ENCODE results near the gene TESMIN. TPM values are rescaled to one million over a fixed set of nuclear protein-coding genes. Genes with fewer than 3 reads are reported as not detected.

Gene TESMIN
- total RNA-seq, 1 donor from 2014 or later: 1.1 TPM

GRCh38 chr11:68707527-68707926 lies 43.8 kb downstream of the TESMIN start:
- no peak overlapping the region for H3K27ac ChIP-seq (ENCODE audit: low read depth, low read length)
- no peaks in the 10 kb centered on the region for H3K36me3 ChIP-seq (ENCODE audit: insufficient read depth, low read length)
- Mint-ChIP-seq H3K27ac (ENCODE audit: unreplicated experiment) (no peak overlapping the region), H3K4me1 (ENCODE audit: low read depth, unreplicated experiment) (peaks cover 2% of the 10 kb centered on the region), H3K4me3 (ENCODE audit: unreplicated experiment) (no peak overlapping the region), H3K36me3 (ENCODE audit: low read depth, unreplicated experiment) (no peaks in the 10 kb centered on the region), H3K9me3 (ENCODE audit: unreplicated experiment) (no peaks in the 10 kb centered on the region), H3K27me3 (ENCODE audit: low read depth, unreplicated experiment) (peaks cover 30% of the 10 kb centered on the region)
- H3K9ac ChIP-seq (ENCODE audit: low read length): no peak overlapping the region
- H2AFZ ChIP-seq (ENCODE audit: low read depth, low read length): no peak overlapping the region
- no peaks in the 10 kb centered on the region for H4K20me1 ChIP-seq (ENCODE audit: insufficient read depth, low read length)
- H3K27me3 ChIP-seq (ENCODE audit: insufficient read depth, low read length): peaks cover 37% of the 10 kb centered on the region
- H3K9me3 ChIP-seq (ENCODE audit: insufficient read depth, low read depth, low read length): no peaks in the 10 kb centered on the region
- H3K4me1 ChIP-seq (ENCODE audit: insufficient read depth, low read length): no peaks in the 10 kb centered on the region
- no peak overlapping the region for H3K4me2 ChIP-seq (ENCODE audit: low read length)
- no peaks in the 10 kb centered on the region for H3K79me2 ChIP-seq (ENCODE audit: insufficient read depth, low read length)
- FAIRE-seq (no peak), DNase-seq (ENCODE audit: low read depth) (no peak)
- no peak for TF ChIP-seq EZH2 (IDR thresholded peaks at IDR 0.05; ENCODE audit: insufficient read depth, low read length)
- TF ChIP-seq CTCF (IDR thresholded peaks at IDR 0.05; ENCODE audit: insufficient read depth, low read depth, low read length): no peak
- no peak overlapping the region for H3K4me3 ChIP-seq (ENCODE audit: insufficient read depth, low read depth, low read length)

GRCh38 chr11:68704887-68705286 lies 46.4 kb downstream of the TESMIN start:
- Histone ChIP-seq H4K20me1 (ENCODE audit: insufficient read depth, low read length) (no peaks in the 10 kb centered on the region), H2AFZ (ENCODE audit: low read depth, low read length) (no peak overlapping the region), H3K9me3 (ENCODE audit: insufficient read depth, low read depth, low read length) (no peaks in the 10 kb centered on the region), H3K9ac (ENCODE audit: low read length) (no peak overlapping the region), H3K36me3 (ENCODE audit: insufficient read depth, low read length) (no peaks in the 10 kb centered on the region), H3K4me2 (ENCODE audit: low read length) (peak overlapping the region; percentile 59), H3K27ac (ENCODE audit: low read depth, low read length) (no peak overlapping the region), H3K27me3 (ENCODE audit: insufficient read depth, low read length) (peaks cover 22% of the 10 kb centered on the region), H3K4me1 (ENCODE audit: insufficient read depth, low read length) (no peaks in the 10 kb centered on the region), H3K79me2 (ENCODE audit: insufficient read depth, low read length) (no peaks in the 10 kb centered on the region), H3K4me3 (ENCODE audit: insufficient read depth, low read depth, low read length) (no peak overlapping the region)
- TF ChIP-seq EZH2 (IDR thresholded peaks at IDR 0.05; ENCODE audit: insufficient read depth, low read length): no peak
- peaks cover 15% of the 10 kb centered on the region for H3K27me3 Mint-ChIP-seq (ENCODE audit: low read depth, unreplicated experiment)
- no peak for DNase-seq (ENCODE audit: low read depth)
- FAIRE-seq: no peak
- no peaks in the 10 kb centered on the region for H3K9me3 Mint-ChIP-seq (ENCODE audit: unreplicated experiment)
- peaks cover 2% of the 10 kb centered on the region for H3K4me1 Mint-ChIP-seq (ENCODE audit: low read depth, unreplicated experiment)
- H3K27ac Mint-ChIP-seq (ENCODE audit: unreplicated experiment): no peak overlapping the region
- H3K36me3 Mint-ChIP-seq (ENCODE audit: low read depth, unreplicated experiment): no peaks in the 10 kb centered on the region
- H3K4me3 Mint-ChIP-seq (ENCODE audit: unreplicated experiment): no peak overlapping the region

- DNase-seq (ENCODE audit: low read depth) (no peak), FAIRE-seq (no peak)
- no peak for TF ChIP-seq EZH2 (IDR thresholded peaks at IDR 0.05; ENCODE audit: insufficient read depth, low read length)
- Histone ChIP-seq H3K4me3 (ENCODE audit: insufficient read depth, low read depth, low read length) (no peak overlapping the region), H2AFZ (ENCODE audit: low read depth, low read length) (no peak overlapping the region), H3K4me2 (ENCODE audit: low read length) (no peak overlapping the region), H3K9ac (ENCODE audit: low read length) (no peak overlapping the region), H3K4me1 (ENCODE audit: insufficient read depth, low read length) (no peaks in the 10 kb centered on the region), H3K9me3 (ENCODE audit: insufficient read depth, low read depth, low read length) (peaks cover 4% of the 10 kb centered on the region), H3K36me3 (ENCODE audit: insufficient read depth, low read length) (no peaks in the 10 kb centered on the region), H3K27ac (ENCODE audit: low read depth, low read length) (no peak overlapping the region), H3K79me2 (ENCODE audit: insufficient read depth, low read length) (no peaks in the 10 kb centered on the region), H4K20me1 (ENCODE audit: insufficient read depth, low read length) (no peaks in the 10 kb centered on the region), H3K27me3 (ENCODE audit: insufficient read depth, low read length) (peaks cover 27% of the 10 kb centered on the region)
- H3K27me3 Mint-ChIP-seq (ENCODE audit: low read depth, unreplicated experiment): peaks cover 24% of the 10 kb centered on the region
- no peak overlapping the region for H3K27ac Mint-ChIP-seq (ENCODE audit: unreplicated experiment)
- H3K4me3 Mint-ChIP-seq (ENCODE audit: unreplicated experiment): no peak overlapping the region
- H3K36me3 Mint-ChIP-seq (ENCODE audit: low read depth, unreplicated experiment): peaks cover 2% of the 10 kb centered on the region
- H3K9me3 Mint-ChIP-seq (ENCODE audit: unreplicated experiment): peaks cover 8% of the 10 kb centered on the region
- no peaks in the 10 kb centered on the region for H3K4me1 Mint-ChIP-seq (ENCODE audit: low read depth, unreplicated experiment)
Measured at GRCh38 chr11:68698993-68699392, 52.3 kb downstream of the TESMIN start.
